GM23338 (cell line): ENCODE measurements around the gene YWHAB.

Experiments used
- CREB1 ChIP-seq: fragments of 250-450 bp; sonication (Bioruptor Pico); IDR thresholded peaks from 2 replicates; pipeline ENCODE4 v1.5.0; 2020; ENCODE audit warnings: low read depth, mild to moderate bottlenecking, moderate library complexity
- EZH2 ChIP-seq: fragments of 200-600 bp; sonication (generic); IDR thresholded peaks from one replicate; pipeline ENCODE4 v1.8.0; 2017; ENCODE audit warnings: antibody characterized with exemption, mild to moderate bottlenecking, low read depth; ENCODE audit not compliant: unreplicated experiment
- EZH2phosphoT487 ChIP-seq: fragments of 200-600 bp; sonication (generic); IDR thresholded peaks from one replicate; pipeline ENCODE4 v1.8.1; 2018; ENCODE audit warnings: antibody characterized with exemption; ENCODE audit not compliant: unreplicated experiment
- JUNB ChIP-seq: IDR thresholded peaks from one replicate; pipeline ENCODE4 v1.6.1; 2016; ENCODE audit warnings: antibody characterized with exemption; ENCODE audit not compliant: unreplicated experiment
- NANOG ChIP-seq: IDR thresholded peaks from 2 replicates; pipeline ENCODE4 v1.6.1; 2016; ENCODE audit warnings: antibody characterized with exemption, borderline replicate concordance
- POLR2AphosphoS5 ChIP-seq: IDR thresholded peaks from 2 replicates; pipeline ENCODE4 v1.6.1; 2016; ENCODE audit warnings: antibody characterized with exemption, low read depth
- STAT1 ChIP-seq: IDR thresholded peaks from one replicate; pipeline ENCODE4 v1.6.1; 2016; ENCODE audit warnings: antibody characterized with exemption; ENCODE audit not compliant: unreplicated experiment
- ZNF114 ChIP-seq: fragments of 250-450 bp; sonication (Bioruptor Pico); IDR thresholded peaks from 2 replicates; pipeline ENCODE4 v1.5.0; 2020; ENCODE audit warnings: mild to moderate bottlenecking, moderate library complexity
- ZNF331 ChIP-seq: fragments of 250-450 bp; sonication (Bioruptor Pico); IDR thresholded peaks from 2 replicates; pipeline ENCODE4 v1.5.0; 2020; ENCODE audit warnings: low read depth, mild to moderate bottlenecking, moderate library complexity
- TF ChIP-seq, protein P1 (sequence below), 2 experiments: fragments of 200-600 bp in 1 of 2; sonication (generic) in 1 of 2; conservative IDR thresholded peaks; 2 replicates each; pipeline versions ENCODE4 v1.5.1 to v1.6.1; 2016 to 2017; ENCODE audit warnings: antibody characterized with exemption in 2 of 2, low read depth in 2 of 2, mild to moderate bottlenecking in 2 of 2, moderate library complexity in 1 of 2
- TF ChIP-seq, protein P2 (sequence below): IDR thresholded peaks from one replicate; pipeline ENCODE4 v1.6.1; 2018; ENCODE audit warnings: antibody characterized with exemption; ENCODE audit not compliant: unreplicated experiment
- TF ChIP-seq, protein P3 (sequence below): IDR thresholded peaks from 2 replicates; pipeline ENCODE4 v1.6.1; 2016; ENCODE audit warnings: antibody characterized with exemption

DNA sequence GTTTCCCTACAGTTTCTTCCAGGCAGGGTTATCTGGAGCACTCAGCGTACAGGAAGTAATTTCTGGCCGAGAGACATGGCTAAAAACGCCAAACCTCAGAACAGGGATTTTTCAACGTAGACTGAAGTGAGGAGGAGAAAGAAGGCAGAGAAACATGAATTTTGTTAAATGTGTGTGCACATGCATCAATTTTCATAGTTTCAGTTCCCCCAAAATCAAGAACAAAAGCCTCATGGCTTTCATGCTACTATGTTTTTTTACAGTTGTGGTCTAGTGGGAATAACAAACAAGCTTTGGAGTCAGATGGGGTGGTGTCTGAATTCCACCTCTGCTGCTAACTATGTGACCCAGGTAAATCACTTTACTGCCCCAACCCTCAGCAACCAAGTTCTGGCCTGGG lies 69.8 kb downstream of the YWHAB start:
- TF ChIP-seq, protein P1, sequence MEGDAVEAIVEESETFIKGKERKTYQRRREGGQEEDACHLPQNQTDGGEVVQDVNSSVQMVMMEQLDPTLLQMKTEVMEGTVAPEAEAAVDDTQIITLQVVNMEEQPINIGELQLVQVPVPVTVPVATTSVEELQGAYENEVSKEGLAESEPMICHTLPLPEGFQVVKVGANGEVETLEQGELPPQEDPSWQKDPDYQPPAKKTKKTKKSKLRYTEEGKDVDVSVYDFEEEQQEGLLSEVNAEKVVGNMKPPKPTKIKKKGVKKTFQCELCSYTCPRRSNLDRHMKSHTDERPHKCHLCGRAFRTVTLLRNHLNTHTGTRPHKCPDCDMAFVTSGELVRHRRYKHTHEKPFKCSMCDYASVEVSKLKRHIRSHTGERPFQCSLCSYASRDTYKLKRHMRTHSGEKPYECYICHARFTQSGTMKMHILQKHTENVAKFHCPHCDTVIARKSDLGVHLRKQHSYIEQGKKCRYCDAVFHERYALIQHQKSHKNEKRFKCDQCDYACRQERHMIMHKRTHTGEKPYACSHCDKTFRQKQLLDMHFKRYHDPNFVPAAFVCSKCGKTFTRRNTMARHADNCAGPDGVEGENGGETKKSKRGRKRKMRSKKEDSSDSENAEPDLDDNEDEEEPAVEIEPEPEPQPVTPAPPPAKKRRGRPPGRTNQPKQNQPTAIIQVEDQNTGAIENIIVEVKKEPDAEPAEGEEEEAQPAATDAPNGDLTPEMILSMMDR (conservative IDR thresholded peaks at IDR 0.05; ENCODE audit: low read depth in 2 of 2), result no peak
- TF ChIP-seq EZH2phosphoT487 (no peak), POLR2AphosphoS5 (no peak), EZH2 (no peak), STAT1 (no peak), NANOG (no peak), ZNF331 (CRISPR knock-in tag) (no peak), JUNB (no peak), CREB1 (CRISPR knock-in tag) (no peak), ZNF114 (CRISPR knock-in tag) (no peak)
- TF ChIP-seq, protein P2, sequence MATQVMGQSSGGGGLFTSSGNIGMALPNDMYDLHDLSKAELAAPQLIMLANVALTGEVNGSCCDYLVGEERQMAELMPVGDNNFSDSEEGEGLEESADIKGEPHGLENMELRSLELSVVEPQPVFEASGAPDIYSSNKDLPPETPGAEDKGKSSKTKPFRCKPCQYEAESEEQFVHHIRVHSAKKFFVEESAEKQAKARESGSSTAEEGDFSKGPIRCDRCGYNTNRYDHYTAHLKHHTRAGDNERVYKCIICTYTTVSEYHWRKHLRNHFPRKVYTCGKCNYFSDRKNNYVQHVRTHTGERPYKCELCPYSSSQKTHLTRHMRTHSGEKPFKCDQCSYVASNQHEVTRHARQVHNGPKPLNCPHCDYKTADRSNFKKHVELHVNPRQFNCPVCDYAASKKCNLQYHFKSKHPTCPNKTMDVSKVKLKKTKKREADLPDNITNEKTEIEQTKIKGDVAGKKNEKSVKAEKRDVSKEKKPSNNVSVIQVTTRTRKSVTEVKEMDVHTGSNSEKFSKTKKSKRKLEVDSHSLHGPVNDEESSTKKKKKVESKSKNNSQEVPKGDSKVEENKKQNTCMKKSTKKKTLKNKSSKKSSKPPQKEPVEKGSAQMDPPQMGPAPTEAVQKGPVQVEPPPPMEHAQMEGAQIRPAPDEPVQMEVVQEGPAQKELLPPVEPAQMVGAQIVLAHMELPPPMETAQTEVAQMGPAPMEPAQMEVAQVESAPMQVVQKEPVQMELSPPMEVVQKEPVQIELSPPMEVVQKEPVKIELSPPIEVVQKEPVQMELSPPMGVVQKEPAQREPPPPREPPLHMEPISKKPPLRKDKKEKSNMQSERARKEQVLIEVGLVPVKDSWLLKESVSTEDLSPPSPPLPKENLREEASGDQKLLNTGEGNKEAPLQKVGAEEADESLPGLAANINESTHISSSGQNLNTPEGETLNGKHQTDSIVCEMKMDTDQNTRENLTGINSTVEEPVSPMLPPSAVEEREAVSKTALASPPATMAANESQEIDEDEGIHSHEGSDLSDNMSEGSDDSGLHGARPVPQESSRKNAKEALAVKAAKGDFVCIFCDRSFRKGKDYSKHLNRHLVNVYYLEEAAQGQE, result no peak
- TF ChIP-seq, protein P3, sequence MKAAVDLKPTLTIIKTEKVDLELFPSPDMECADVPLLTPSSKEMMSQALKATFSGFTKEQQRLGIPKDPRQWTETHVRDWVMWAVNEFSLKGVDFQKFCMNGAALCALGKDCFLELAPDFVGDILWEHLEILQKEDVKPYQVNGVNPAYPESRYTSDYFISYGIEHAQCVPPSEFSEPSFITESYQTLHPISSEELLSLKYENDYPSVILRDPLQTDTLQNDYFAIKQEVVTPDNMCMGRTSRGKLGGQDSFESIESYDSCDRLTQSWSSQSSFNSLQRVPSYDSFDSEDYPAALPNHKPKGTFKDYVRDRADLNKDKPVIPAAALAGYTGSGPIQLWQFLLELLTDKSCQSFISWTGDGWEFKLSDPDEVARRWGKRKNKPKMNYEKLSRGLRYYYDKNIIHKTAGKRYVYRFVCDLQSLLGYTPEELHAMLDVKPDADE, result no peak
